ENCODE data around the gene CFC1B.
"Not testable (repeated sequence)": the region's sequence is repeated elsewhere in the genome, so short reads cannot be mapped to it uniquely, and the experiment has no call there.

The CFC1B gene

GRCh38 chr2:130571929-130572328 is 50.9 kb downstream of the CFC1B start:
- DNase-seq, result not testable (repeated sequence)

GRCh38 chr2:130574230-130574629 is 53.2 kb downstream of the CFC1B start:
- not testable (repeated sequence) for DNase-seq

- not testable (repeated sequence) for DNase-seq
Observed at GRCh38 chr2:130576209-130576784, 55.3 kb downstream of the CFC1B start.

- DNase-seq, result not testable (repeated sequence)
Observed at GRCh38 chr2:130577559-130577958, 56.5 kb downstream of the CFC1B start.
